ENCODE results near the gene GMCL1.
A peak's percentile ranks its signal among the peaks of the same experiment; 100 is the strongest.

Gene GMCL1

DNA sequence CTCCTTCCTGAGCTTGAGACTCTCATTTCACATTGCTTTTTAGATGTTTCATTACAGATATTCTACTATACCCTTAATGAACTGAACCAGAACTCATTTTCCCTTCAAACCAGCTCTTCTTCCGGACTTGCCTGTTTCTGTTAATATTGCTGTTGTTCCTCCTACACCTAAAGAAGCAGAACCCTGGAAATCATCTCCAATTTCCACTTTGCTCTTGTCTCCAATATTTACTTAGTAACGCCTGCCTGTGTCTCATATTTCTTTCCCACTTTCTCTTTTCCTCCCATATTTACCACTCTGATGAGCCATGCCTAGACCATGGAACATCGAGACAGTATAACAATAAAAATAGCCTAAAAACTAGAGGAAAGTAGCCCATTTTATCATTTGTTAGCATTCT, 17.9 kb upstream of the GMCL1 start:
- H3K27ac ChIP-seq (replicated peaks): no peak overlapping the region

DNA sequence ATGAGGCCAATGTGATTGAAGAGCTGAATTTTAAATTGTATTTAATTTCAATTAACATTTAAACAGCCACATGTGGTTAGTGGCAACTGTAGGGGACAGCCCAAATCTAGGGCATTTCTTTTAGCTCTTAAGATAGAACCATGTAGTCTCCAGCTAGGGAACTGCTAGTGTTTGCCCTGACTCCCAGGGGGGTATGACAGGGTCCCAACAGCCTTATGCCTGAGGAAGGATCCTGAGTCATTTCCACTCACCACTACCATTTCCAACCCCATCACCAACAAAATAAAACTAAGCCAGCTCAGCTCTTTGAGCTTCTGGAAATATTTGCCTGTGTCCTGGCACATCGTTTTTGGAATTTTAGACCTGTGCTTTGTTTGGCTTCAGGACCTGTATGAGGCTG, 13.7 kb upstream of the GMCL1 start:
- TF ChIP-seq, protein P1, sequence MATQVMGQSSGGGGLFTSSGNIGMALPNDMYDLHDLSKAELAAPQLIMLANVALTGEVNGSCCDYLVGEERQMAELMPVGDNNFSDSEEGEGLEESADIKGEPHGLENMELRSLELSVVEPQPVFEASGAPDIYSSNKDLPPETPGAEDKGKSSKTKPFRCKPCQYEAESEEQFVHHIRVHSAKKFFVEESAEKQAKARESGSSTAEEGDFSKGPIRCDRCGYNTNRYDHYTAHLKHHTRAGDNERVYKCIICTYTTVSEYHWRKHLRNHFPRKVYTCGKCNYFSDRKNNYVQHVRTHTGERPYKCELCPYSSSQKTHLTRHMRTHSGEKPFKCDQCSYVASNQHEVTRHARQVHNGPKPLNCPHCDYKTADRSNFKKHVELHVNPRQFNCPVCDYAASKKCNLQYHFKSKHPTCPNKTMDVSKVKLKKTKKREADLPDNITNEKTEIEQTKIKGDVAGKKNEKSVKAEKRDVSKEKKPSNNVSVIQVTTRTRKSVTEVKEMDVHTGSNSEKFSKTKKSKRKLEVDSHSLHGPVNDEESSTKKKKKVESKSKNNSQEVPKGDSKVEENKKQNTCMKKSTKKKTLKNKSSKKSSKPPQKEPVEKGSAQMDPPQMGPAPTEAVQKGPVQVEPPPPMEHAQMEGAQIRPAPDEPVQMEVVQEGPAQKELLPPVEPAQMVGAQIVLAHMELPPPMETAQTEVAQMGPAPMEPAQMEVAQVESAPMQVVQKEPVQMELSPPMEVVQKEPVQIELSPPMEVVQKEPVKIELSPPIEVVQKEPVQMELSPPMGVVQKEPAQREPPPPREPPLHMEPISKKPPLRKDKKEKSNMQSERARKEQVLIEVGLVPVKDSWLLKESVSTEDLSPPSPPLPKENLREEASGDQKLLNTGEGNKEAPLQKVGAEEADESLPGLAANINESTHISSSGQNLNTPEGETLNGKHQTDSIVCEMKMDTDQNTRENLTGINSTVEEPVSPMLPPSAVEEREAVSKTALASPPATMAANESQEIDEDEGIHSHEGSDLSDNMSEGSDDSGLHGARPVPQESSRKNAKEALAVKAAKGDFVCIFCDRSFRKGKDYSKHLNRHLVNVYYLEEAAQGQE (IDR thresholded peaks at IDR 0.05; ENCODE audit: insufficient replicate concordance, low read depth): no peak
- TF ChIP-seq POLR2AphosphoS5 (IDR thresholded peaks at IDR 0.05; ENCODE audit: low read depth) (no peak), GABPA (IDR thresholded peaks at IDR 0.05; ENCODE audit: low read depth) (no peak), SPI1 (IDR thresholded peaks at IDR 0.05; ENCODE audit: borderline replicate concordance, low read depth) (no peak)
- TF ChIP-seq, protein P2, sequence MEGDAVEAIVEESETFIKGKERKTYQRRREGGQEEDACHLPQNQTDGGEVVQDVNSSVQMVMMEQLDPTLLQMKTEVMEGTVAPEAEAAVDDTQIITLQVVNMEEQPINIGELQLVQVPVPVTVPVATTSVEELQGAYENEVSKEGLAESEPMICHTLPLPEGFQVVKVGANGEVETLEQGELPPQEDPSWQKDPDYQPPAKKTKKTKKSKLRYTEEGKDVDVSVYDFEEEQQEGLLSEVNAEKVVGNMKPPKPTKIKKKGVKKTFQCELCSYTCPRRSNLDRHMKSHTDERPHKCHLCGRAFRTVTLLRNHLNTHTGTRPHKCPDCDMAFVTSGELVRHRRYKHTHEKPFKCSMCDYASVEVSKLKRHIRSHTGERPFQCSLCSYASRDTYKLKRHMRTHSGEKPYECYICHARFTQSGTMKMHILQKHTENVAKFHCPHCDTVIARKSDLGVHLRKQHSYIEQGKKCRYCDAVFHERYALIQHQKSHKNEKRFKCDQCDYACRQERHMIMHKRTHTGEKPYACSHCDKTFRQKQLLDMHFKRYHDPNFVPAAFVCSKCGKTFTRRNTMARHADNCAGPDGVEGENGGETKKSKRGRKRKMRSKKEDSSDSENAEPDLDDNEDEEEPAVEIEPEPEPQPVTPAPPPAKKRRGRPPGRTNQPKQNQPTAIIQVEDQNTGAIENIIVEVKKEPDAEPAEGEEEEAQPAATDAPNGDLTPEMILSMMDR (IDR thresholded peaks at IDR 0.05; ENCODE audit: insufficient read depth, low read length): no peak
- DNase-seq (ENCODE audit: low read depth in 1 of 2, low spot score in 1 of 2): no peak
- H3K4me3 ChIP-seq (replicated peaks; ENCODE audit: insufficient read depth, low read length): no peak overlapping the region
- no peak overlapping the region for H3K27ac ChIP-seq (replicated peaks)
- H3K27me3 ChIP-seq (ENCODE audit: insufficient read depth, poor library complexity, severe bottlenecking): no peaks in the 10 kb centered on the region

More for the DNA sequence above, 17.9 kb upstream of the GMCL1 start:
- TF ChIP-seq GABPA (IDR thresholded peaks at IDR 0.05; ENCODE audit: low read depth) (no peak), SPI1 (IDR thresholded peaks at IDR 0.05; ENCODE audit: borderline replicate concordance, low read depth) (no peak), POLR2AphosphoS5 (IDR thresholded peaks at IDR 0.05; ENCODE audit: low read depth) (no peak)
- TF ChIP-seq, protein P2 (IDR thresholded peaks at IDR 0.05; ENCODE audit: insufficient read depth, low read length): no peak
- TF ChIP-seq, protein P1 (IDR thresholded peaks at IDR 0.05; ENCODE audit: insufficient replicate concordance, low read depth): no peak
- DNase-seq (ENCODE audit: low read depth in 1 of 2, low spot score in 1 of 2): no peak
- Histone ChIP-seq H3K4me3 (replicated peaks; ENCODE audit: insufficient read depth, low read length) (no peak overlapping the region), H3K27me3 (ENCODE audit: insufficient read depth, poor library complexity, severe bottlenecking) (no peaks in the 10 kb centered on the region)

DNA sequence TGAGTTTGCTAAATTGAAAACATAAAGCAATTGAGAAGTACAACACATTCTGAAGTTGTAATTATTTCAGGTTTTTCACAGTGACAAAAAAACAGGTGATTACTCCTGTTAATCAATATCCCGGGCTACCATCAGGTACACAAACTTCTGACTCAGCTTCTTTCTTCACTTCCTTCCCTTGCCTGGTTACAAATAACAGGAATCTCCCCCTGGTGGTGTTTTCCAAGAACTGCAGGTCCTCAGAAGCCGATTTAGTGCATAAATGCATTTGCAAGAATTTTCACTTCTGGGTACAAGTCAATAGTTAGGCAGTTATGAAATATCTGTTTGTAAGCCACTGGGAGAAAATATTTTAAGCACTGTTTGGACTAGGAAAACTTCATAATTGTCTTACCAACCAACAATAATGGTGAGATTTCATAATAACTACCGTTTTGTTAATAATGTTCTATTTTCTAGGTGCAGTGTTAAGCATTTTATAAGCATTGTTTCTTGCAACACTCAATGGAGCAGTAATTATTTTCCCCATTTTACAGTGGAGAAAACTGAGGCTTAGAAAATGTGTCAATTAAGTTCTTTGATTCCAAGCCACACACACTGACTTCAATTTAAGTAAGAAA, 12.4 kb upstream of the GMCL1 start:
- TF ChIP-seq GABPA (IDR thresholded peaks at IDR 0.05; ENCODE audit: low read depth): no peak
- TF ChIP-seq, protein P2 (IDR thresholded peaks at IDR 0.05; ENCODE audit: insufficient read depth, low read length): peak; percentile 74
- TF ChIP-seq, protein P1 (IDR thresholded peaks at IDR 0.05; ENCODE audit: insufficient replicate concordance, low read depth): no peak
- no peak for TF ChIP-seq POLR2AphosphoS5 (IDR thresholded peaks at IDR 0.05; ENCODE audit: low read depth)
- peak; percentile 86 for TF ChIP-seq SPI1 (IDR thresholded peaks at IDR 0.05; ENCODE audit: borderline replicate concordance, low read depth)
- DNase-seq (ENCODE audit: low read depth in 1 of 2, low spot score in 1 of 2): peak; percentile 44 to 87
- no peak overlapping the region for H3K4me3 ChIP-seq (replicated peaks; ENCODE audit: insufficient read depth, low read length)
- H3K27ac ChIP-seq (replicated peaks): no peak overlapping the region
- no peaks in the 10 kb centered on the region for H3K27me3 ChIP-seq (ENCODE audit: insufficient read depth, poor library complexity, severe bottlenecking)
